Panc1 (cell line): ENCODE measurements around the gene C2orf76.

ENCODE experiments used
- POLR2AphosphoS5 ChIP-seq: IDR thresholded peaks from 2 replicates; pipeline ENCODE4 v1.6.1; 2012; ENCODE audit warnings: mild to moderate bottlenecking, low read depth, low read length, moderate library complexity
- SIN3A ChIP-seq: IDR thresholded peaks from 2 replicates; pipeline ENCODE4 v1.6.1; 2012; ENCODE audit warnings: low read depth, mild to moderate bottlenecking, low read length, moderate library complexity, borderline replicate concordance; ENCODE audit not compliant: insufficient read depth
- TF ChIP-seq, protein P1 (sequence below): fragments of 450-650 bp; IDR thresholded peaks from 2 replicates; pipeline ENCODE4 v1.5.1; 2017; ENCODE audit warnings: mild to moderate bottlenecking
- TF ChIP-seq, protein P2 (sequence below), 2 experiments: IDR thresholded peaks; 2 replicates each; pipeline ENCODE4 v1.6.1; 2011 to 2012; ENCODE audit warnings: low read depth in 2 of 2, control low read depth in 1 of 2, low read length in 1 of 2, mild to moderate bottlenecking in 1 of 2, moderate library complexity in 1 of 2; ENCODE audit not compliant: insufficient read depth in 1 of 2

DNA sequence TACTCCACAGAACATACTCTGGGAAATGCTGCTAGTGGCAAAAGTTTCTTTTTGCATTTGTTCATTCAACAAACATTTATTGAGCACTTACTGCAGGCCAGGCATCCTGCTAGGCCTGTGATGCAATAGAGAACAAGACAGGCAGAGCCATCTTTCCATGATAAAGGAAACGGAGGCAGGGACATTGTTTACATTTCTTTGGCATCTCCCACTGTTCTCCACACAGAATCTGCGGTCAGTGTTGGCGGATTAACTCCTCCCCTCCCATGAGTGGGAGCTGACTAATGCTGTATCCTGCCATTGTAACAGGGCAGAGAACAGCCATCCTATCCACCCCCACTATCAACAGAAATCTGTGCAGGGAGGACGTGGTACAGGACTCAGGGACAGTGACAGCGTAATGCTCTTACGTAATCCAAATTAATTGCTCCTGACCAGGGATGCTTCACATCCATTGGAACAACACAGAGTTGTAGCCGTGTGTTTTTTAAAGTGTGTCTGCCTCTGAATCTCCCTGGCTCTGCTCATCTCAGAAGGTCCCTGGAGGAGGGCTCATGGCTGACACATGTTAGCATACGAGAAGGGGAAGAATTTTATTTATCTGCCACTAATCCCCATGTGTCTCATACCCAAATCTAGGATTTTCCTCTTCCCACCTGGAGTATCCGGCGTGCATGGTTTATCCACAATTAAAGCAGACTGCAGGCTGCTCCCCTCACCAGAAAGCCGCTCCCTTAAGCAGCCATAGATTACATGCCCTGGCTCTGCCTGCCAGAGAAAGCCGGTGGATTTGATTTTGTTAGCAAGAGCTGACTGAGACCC is 110.7 kb downstream of the C2orf76 start:
- TF ChIP-seq, protein P1, sequence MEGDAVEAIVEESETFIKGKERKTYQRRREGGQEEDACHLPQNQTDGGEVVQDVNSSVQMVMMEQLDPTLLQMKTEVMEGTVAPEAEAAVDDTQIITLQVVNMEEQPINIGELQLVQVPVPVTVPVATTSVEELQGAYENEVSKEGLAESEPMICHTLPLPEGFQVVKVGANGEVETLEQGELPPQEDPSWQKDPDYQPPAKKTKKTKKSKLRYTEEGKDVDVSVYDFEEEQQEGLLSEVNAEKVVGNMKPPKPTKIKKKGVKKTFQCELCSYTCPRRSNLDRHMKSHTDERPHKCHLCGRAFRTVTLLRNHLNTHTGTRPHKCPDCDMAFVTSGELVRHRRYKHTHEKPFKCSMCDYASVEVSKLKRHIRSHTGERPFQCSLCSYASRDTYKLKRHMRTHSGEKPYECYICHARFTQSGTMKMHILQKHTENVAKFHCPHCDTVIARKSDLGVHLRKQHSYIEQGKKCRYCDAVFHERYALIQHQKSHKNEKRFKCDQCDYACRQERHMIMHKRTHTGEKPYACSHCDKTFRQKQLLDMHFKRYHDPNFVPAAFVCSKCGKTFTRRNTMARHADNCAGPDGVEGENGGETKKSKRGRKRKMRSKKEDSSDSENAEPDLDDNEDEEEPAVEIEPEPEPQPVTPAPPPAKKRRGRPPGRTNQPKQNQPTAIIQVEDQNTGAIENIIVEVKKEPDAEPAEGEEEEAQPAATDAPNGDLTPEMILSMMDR: no peak
- no peak for TF ChIP-seq SIN3A
- TF ChIP-seq, protein P2, sequence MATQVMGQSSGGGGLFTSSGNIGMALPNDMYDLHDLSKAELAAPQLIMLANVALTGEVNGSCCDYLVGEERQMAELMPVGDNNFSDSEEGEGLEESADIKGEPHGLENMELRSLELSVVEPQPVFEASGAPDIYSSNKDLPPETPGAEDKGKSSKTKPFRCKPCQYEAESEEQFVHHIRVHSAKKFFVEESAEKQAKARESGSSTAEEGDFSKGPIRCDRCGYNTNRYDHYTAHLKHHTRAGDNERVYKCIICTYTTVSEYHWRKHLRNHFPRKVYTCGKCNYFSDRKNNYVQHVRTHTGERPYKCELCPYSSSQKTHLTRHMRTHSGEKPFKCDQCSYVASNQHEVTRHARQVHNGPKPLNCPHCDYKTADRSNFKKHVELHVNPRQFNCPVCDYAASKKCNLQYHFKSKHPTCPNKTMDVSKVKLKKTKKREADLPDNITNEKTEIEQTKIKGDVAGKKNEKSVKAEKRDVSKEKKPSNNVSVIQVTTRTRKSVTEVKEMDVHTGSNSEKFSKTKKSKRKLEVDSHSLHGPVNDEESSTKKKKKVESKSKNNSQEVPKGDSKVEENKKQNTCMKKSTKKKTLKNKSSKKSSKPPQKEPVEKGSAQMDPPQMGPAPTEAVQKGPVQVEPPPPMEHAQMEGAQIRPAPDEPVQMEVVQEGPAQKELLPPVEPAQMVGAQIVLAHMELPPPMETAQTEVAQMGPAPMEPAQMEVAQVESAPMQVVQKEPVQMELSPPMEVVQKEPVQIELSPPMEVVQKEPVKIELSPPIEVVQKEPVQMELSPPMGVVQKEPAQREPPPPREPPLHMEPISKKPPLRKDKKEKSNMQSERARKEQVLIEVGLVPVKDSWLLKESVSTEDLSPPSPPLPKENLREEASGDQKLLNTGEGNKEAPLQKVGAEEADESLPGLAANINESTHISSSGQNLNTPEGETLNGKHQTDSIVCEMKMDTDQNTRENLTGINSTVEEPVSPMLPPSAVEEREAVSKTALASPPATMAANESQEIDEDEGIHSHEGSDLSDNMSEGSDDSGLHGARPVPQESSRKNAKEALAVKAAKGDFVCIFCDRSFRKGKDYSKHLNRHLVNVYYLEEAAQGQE (IDR thresholded peaks at IDR 0.05; ENCODE audit: insufficient read depth in 1 of 2, low read depth in 2 of 2, low read length in 1 of 2): no peak
- peak; percentile 57; the same call in 1 of the 2 replicates for TF ChIP-seq POLR2AphosphoS5
